Astrocyte of the spinal cord (primary cell): ENCODE measurements around the gene CCR3.

Experiments used
- DNase-seq: peaks from one replicate; pipeline ENCODE4 v3.0.0; 2011; ENCODE audit warnings: low read depth, low spot score
- H3K4me3 ChIP-seq: 2 replicates; pipeline ENCODE4 v1.5.1; 2011; ENCODE audit warnings: low read depth, mild to moderate bottlenecking, low read length, moderate library complexity
- in situ Hi-C: cut with HindIII; loops from 2 replicates; pipeline ENCODE4 v1.10.0; 2017; ENCODE audit warnings: low sequenced_read_pairs
- TF ChIP-seq, protein P1 (sequence below): IDR thresholded peaks from 2 replicates; pipeline ENCODE4 v1.5.1; 2012; ENCODE audit warnings: low read depth, mild to moderate bottlenecking, low read length, inconsistent platforms

CCR3 gene

DNA sequence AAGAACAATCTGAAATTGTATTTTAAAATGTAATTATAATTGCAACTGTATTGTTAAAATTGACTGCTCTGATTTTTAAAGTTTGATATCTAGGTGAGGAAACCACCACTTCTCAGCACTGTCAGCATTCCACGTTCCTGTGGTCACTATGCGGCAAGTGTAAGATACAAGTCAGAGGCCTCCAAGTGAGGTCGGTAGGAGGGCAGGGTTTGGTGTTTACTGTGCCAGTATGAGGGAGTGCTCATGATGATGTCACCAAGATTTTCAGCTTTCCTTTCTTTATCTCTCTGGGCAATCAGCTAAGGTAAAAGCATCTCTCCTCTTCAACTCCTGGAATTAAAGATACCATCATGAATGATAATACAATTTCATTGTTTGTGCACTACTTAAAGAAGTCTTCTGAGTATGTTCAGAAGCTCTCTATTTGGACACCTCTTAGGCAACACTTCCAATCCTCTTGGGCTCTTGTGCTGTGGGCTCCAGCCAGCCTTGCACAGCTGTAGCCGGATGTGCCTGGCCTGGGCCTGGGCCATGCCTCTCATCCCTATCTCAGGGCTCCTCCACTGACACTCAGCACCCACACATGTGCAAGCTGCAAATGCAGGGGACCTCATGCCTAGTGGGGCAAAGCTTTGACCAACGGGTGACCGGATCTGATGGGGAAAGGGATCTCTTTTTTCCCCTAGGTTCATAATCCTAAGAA, 42.9 kb downstream of the CCR3 start:
- DNase-seq, result no peak
- TF ChIP-seq, protein P1, sequence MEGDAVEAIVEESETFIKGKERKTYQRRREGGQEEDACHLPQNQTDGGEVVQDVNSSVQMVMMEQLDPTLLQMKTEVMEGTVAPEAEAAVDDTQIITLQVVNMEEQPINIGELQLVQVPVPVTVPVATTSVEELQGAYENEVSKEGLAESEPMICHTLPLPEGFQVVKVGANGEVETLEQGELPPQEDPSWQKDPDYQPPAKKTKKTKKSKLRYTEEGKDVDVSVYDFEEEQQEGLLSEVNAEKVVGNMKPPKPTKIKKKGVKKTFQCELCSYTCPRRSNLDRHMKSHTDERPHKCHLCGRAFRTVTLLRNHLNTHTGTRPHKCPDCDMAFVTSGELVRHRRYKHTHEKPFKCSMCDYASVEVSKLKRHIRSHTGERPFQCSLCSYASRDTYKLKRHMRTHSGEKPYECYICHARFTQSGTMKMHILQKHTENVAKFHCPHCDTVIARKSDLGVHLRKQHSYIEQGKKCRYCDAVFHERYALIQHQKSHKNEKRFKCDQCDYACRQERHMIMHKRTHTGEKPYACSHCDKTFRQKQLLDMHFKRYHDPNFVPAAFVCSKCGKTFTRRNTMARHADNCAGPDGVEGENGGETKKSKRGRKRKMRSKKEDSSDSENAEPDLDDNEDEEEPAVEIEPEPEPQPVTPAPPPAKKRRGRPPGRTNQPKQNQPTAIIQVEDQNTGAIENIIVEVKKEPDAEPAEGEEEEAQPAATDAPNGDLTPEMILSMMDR, result no peak
- in situ Hi-C loops, result no loop called here
- no peak overlapping the region for H3K4me3 ChIP-seq

GRCh38 chr3:46285931-46286619, 43.8 kb downstream of the CCR3 start:
- no peak for DNase-seq
- H3K4me3 ChIP-seq, result no peak overlapping the region
- in situ Hi-C loops, result no loop called here
- TF ChIP-seq, protein P1, result no peak

- H3K4me3 ChIP-seq, result no peak overlapping the region
- TF ChIP-seq, protein P1, result no peak
- no peak for DNase-seq
- in situ Hi-C loops, result no loop called here
These were observed 44.8 kb downstream of the CCR3 start for GRCh38 chr3:46286947-46287565.

DNA sequence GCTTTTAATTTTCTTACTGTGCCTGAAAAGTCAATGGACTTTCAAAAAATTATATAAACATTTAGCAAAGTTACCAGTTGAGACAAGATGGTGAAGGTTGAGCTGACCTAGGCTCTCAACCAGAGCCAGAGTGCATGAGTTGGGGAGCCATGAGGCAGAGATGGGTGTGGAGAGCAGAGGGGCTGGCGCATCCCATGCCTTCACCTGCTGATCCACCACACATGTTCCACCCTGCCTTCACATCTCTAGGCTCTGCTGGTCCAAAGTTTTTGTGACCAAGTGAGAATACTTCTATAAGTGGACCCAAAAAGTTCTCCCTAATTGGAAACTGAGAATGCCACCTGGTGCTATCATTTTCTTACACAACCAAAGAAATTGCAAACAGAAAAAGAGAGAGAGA, 47.3 kb downstream of the CCR3 start:
- TF ChIP-seq, protein P1, result no peak
- DNase-seq, result no peak
- in situ Hi-C loops, result no loop called here
- no peak overlapping the region for H3K4me3 ChIP-seq

DNA sequence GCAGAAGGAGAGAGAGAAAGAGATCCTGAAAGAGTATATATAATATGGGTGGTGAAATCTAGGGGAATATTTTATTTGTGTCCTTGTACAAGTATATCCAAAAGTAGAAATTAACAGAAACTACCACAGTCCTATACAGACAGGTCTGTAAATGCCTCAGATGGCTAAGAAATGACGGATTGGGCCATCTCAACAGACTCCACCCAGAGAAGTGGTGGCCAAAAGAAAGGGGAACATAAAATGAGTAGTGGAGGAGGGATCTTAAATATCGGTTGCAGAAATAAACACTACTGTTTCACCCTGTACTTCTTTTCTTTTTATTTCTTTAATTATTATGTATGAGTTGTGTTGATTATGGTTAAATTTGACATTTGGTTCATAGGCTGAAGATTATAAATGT, 47.7 kb downstream of the CCR3 start:
- no peak for DNase-seq
- in situ Hi-C loops, result no loop called here
- no peak overlapping the region for H3K4me3 ChIP-seq
- TF ChIP-seq, protein P1, result no peak

GRCh38 chr3:46291046-46291445, 48.8 kb downstream of the CCR3 start:
- in situ Hi-C loops, result no loop called here
- TF ChIP-seq, protein P1, result no peak
- no peak overlapping the region for H3K4me3 ChIP-seq
- no peak for DNase-seq
